Measurements from ENCODE around the gene F10. TPM values are rescaled to one million over a fixed set of nuclear protein-coding genes. Genes with fewer than 3 reads are reported as not detected.

F10 gene
- total and polyA plus RNA-seq, 2 experiments from 2014 or later: 0.76 to 1.6 TPM

DNA sequence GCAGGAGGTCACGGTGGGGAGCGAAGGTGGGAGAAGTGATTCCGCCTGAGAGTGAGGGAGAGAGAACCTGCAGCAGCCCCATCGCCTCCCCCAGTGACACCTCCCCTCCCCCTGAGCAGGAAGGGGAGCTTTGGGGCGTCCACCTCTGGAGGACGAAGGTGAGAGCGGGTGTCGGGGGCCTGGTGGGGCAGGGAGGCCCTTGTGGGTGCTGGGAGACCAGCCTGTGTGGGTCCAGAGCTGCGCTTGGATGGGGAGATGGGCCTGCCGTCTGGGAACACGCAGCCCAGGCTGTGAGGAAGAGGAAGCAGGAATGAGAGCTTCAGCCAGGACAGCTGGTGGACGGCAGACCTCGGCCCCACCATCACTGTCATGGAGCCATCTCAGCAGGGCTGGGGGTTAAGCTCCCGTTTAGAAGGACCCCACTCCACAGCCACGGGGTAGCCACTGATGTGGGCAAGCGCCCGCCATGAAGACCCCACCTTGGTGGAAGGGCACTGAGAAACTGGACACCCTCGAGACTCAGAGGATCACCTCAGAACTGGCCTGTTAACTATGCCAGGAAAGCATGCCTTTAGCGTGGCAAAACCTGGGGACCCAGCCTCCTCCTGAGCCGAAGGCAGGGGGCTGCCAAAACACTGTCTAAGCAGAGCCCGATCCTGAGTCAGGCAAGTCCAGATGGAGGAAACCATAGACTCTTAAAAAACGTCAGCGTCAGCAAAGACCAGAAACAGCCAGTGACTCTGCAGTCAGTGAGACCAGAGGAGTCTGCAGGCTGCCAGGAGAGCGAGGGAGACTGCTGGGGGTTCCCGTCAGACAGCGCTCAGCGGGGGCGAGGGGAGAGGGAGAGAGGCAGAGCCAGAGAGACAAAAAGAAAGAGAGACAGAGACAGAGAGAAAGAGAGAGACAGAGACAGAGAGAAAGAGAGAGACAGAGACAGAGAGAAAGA lies 29.4 kb downstream of the F10 start:
- Histone ChIP-seq H3K4me3 (peak overlapping the region; percentile 72), H3K4me2 (peak overlapping the region; percentile 97), H3F3A (replicated peaks; ENCODE audit: low read depth) (peaks cover 17% of the 10 kb centered on the region), H4K20me1 (replicated peaks; ENCODE audit: insufficient read depth) (no peaks in the 10 kb centered on the region), H3K79me2 (replicated peaks; ENCODE audit: insufficient read depth) (no peaks in the 10 kb centered on the region), H3K4me1 (ENCODE audit: insufficient read depth) (0 out of 2 replicates have a peak, but pooled peaks cover 4% of the 10 kb centered on the region), H3K9me2 (ENCODE audit: insufficient read depth) (no peaks in the 10 kb centered on the region), H3K36me3 (ENCODE audit: insufficient read depth) (no peaks in the 10 kb centered on the region), H3K27me3 (ENCODE audit: insufficient read depth) (peaks cover 22% of the 10 kb centered on the region), H3K27ac (ENCODE audit: low read depth) (no peak overlapping the region), H2AFZ (peak overlapping the region; percentile 92; the same call in 1 of the 2 replicates)
- no peak for DNase-seq (ENCODE audit: low spot score)
- no peak overlapping the region for H3K27ac Mint-ChIP-seq
- H3K36me3 Mint-ChIP-seq (ENCODE audit: low read depth): no peaks in the 10 kb centered on the region; the same call in 2 of the 3 replicates
- peaks cover 27% of the 10 kb centered on the region for H3K27me3 Mint-ChIP-seq (ENCODE audit: insufficient read depth, low read depth, poor library complexity)
- peaks cover 17% of the 10 kb centered on the region for H3K4me1 Mint-ChIP-seq
- H3K9me3 Mint-ChIP-seq: peaks cover 3% of the 10 kb centered on the region; the same call in 1 of the 3 replicates
- peak overlapping the region; percentile 66 for H3K4me3 Mint-ChIP-seq
- ATAC-seq: peak; percentile 19
- TF ChIP-seq STAT1 (IDR thresholded peaks at IDR 0.05; ENCODE audit: unreplicated experiment) (no peak), JUNB (IDR thresholded peaks at IDR 0.05; ENCODE audit: unreplicated experiment) (no peak), ZNF331 (CRISPR knock-in tag; IDR thresholded peaks at IDR 0.05; ENCODE audit: low read depth) (no peak), EZH2 (IDR thresholded peaks at IDR 0.05; ENCODE audit: low read depth, unreplicated experiment) (no peak), CREB1 (CRISPR knock-in tag; IDR thresholded peaks at IDR 0.05; ENCODE audit: low read depth) (no peak), ZNF462 (CRISPR knock-in tag; IDR thresholded peaks at IDR 0.05) (no peak), EZH2phosphoT487 (IDR thresholded peaks at IDR 0.05; ENCODE audit: unreplicated experiment) (no peak), POLR2AphosphoS5 (IDR thresholded peaks at IDR 0.05; ENCODE audit: low read depth) (no peak), CTCF (conservative IDR thresholded peaks at IDR 0.05; ENCODE audit: low read depth in 2 of 2) (no peak), NANOG (IDR thresholded peaks at IDR 0.05; ENCODE audit: borderline replicate concordance) (no peak), ZNF114 (CRISPR knock-in tag; IDR thresholded peaks at IDR 0.05) (no peak), ETS1 (IDR thresholded peaks at IDR 0.05) (no peak)
- TF ChIP-seq, protein P1, sequence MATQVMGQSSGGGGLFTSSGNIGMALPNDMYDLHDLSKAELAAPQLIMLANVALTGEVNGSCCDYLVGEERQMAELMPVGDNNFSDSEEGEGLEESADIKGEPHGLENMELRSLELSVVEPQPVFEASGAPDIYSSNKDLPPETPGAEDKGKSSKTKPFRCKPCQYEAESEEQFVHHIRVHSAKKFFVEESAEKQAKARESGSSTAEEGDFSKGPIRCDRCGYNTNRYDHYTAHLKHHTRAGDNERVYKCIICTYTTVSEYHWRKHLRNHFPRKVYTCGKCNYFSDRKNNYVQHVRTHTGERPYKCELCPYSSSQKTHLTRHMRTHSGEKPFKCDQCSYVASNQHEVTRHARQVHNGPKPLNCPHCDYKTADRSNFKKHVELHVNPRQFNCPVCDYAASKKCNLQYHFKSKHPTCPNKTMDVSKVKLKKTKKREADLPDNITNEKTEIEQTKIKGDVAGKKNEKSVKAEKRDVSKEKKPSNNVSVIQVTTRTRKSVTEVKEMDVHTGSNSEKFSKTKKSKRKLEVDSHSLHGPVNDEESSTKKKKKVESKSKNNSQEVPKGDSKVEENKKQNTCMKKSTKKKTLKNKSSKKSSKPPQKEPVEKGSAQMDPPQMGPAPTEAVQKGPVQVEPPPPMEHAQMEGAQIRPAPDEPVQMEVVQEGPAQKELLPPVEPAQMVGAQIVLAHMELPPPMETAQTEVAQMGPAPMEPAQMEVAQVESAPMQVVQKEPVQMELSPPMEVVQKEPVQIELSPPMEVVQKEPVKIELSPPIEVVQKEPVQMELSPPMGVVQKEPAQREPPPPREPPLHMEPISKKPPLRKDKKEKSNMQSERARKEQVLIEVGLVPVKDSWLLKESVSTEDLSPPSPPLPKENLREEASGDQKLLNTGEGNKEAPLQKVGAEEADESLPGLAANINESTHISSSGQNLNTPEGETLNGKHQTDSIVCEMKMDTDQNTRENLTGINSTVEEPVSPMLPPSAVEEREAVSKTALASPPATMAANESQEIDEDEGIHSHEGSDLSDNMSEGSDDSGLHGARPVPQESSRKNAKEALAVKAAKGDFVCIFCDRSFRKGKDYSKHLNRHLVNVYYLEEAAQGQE (IDR thresholded peaks at IDR 0.05; ENCODE audit: unreplicated experiment): no peak

Measured in GM23338 (cell line).